ENCODE measurements around the gene HSPB9. TPM values are rescaled to one million over a fixed set of nuclear protein-coding genes. Genes with fewer than 3 reads are reported as not detected.

Gene HSPB9
- total and polyA plus RNA-seq, 9 of the 15 experiments (the other 6 are each of a cell fraction or from before 2014, with no cell fraction given) = 0.04 to 0.16 (median 0.08) TPM; not detected in 3

- TF ChIP-seq, protein P1, sequence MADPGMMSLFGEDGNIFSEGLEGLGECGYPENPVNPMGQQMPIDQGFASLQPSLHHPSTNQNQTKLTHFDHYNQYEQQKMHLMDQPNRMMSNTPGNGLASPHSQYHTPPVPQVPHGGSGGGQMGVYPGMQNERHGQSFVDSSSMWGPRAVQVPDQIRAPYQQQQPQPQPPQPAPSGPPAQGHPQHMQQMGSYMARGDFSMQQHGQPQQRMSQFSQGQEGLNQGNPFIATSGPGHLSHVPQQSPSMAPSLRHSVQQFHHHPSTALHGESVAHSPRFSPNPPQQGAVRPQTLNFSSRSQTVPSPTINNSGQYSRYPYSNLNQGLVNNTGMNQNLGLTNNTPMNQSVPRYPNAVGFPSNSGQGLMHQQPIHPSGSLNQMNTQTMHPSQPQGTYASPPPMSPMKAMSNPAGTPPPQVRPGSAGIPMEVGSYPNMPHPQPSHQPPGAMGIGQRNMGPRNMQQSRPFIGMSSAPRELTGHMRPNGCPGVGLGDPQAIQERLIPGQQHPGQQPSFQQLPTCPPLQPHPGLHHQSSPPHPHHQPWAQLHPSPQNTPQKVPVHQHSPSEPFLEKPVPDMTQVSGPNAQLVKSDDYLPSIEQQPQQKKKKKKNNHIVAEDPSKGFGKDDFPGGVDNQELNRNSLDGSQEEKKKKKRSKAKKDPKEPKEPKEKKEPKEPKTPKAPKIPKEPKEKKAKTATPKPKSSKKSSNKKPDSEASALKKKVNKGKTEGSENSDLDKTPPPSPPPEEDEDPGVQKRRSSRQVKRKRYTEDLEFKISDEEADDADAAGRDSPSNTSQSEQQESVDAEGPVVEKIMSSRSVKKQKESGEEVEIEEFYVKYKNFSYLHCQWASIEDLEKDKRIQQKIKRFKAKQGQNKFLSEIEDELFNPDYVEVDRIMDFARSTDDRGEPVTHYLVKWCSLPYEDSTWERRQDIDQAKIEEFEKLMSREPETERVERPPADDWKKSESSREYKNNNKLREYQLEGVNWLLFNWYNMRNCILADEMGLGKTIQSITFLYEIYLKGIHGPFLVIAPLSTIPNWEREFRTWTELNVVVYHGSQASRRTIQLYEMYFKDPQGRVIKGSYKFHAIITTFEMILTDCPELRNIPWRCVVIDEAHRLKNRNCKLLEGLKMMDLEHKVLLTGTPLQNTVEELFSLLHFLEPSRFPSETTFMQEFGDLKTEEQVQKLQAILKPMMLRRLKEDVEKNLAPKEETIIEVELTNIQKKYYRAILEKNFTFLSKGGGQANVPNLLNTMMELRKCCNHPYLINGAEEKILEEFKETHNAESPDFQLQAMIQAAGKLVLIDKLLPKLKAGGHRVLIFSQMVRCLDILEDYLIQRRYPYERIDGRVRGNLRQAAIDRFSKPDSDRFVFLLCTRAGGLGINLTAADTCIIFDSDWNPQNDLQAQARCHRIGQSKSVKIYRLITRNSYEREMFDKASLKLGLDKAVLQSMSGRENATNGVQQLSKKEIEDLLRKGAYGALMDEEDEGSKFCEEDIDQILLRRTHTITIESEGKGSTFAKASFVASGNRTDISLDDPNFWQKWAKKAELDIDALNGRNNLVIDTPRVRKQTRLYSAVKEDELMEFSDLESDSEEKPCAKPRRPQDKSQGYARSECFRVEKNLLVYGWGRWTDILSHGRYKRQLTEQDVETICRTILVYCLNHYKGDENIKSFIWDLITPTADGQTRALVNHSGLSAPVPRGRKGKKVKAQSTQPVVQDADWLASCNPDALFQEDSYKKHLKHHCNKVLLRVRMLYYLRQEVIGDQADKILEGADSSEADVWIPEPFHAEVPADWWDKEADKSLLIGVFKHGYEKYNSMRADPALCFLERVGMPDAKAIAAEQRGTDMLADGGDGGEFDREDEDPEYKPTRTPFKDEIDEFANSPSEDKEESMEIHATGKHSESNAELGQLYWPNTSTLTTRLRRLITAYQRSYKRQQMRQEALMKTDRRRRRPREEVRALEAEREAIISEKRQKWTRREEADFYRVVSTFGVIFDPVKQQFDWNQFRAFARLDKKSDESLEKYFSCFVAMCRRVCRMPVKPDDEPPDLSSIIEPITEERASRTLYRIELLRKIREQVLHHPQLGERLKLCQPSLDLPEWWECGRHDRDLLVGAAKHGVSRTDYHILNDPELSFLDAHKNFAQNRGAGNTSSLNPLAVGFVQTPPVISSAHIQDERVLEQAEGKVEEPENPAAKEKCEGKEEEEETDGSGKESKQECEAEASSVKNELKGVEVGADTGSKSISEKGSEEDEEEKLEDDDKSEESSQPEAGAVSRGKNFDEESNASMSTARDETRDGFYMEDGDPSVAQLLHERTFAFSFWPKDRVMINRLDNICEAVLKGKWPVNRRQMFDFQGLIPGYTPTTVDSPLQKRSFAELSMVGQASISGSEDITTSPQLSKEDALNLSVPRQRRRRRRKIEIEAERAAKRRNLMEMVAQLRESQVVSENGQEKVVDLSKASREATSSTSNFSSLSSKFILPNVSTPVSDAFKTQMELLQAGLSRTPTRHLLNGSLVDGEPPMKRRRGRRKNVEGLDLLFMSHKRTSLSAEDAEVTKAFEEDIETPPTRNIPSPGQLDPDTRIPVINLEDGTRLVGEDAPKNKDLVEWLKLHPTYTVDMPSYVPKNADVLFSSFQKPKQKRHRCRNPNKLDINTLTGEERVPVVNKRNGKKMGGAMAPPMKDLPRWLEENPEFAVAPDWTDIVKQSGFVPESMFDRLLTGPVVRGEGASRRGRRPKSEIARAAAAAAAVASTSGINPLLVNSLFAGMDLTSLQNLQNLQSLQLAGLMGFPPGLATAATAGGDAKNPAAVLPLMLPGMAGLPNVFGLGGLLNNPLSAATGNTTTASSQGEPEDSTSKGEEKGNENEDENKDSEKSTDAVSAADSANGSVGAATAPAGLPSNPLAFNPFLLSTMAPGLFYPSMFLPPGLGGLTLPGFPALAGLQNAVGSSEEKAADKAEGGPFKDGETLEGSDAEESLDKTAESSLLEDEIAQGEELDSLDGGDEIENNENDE (IDR thresholded peaks at IDR 0.05; ENCODE audit: low read depth, low read length) = no peak
- no peak for TF ChIP-seq NFRKB (IDR thresholded peaks at IDR 0.05; ENCODE audit: low read depth)
- TF ChIP-seq TFE3 (CRISPR knock-in tag; IDR thresholded peaks at IDR 0.05) = no peak
- TF ChIP-seq ATF1 (CRISPR knock-in tag; IDR thresholded peaks at IDR 0.05) = no peak
- TF ChIP-seq ATF1 (tag; IDR thresholded peaks at IDR 0.05) = no peak
- TF ChIP-seq PHF21A (IDR thresholded peaks at IDR 0.05; ENCODE audit: borderline replicate concordance, low read depth) = no peak
- TF ChIP-seq FOXA1 (IDR thresholded peaks at IDR 0.05; ENCODE audit: borderline replicate concordance) = no peak
- no peak for TF ChIP-seq MCM7 (IDR thresholded peaks at IDR 0.05)
- TF ChIP-seq KAT7 (CRISPR knock-in tag; IDR thresholded peaks at IDR 0.05; ENCODE audit: borderline replicate concordance) = no peak
- no peak for TF ChIP-seq U2AF2 (optimal IDR thresholded peaks at IDR 0.05; ENCODE audit: low read depth, low read length)
- TF ChIP-seq ILK (tag; IDR thresholded peaks at IDR 0.05; ENCODE audit: borderline replicate concordance, low read depth) = no peak
- TF ChIP-seq RNF2 (IDR thresholded peaks at IDR 0.05) = no peak
- TF ChIP-seq ZNF717 (CRISPR knock-in tag; IDR thresholded peaks at IDR 0.05) = no peak
These were observed 16.3 kb downstream of the HSPB9 start (continued) for GRCh38 chr17:42138749-42139492.
